Measurements from ENCODE around the gene PDZD8. TPM values are rescaled to one million over a fixed set of nuclear protein-coding genes. Genes with fewer than 3 reads are reported as not detected.

Gene PDZD8
- polyA plus RNA-seq, 1 experiment, result 13.6 TPM

GRCh38 chr10:117350909-117351308 lies 24.3 kb downstream of the PDZD8 start:
- no peaks in the 10 kb centered on the region for H3K36me3 ChIP-seq (ENCODE audit: control insufficient read depth, insufficient read depth, low read length)
- H3K27me3 ChIP-seq (ENCODE audit: control insufficient read depth, insufficient read depth, low read length), result no peaks in the 10 kb centered on the region
- ChIA-PET CTCF (interaction anchor here (1.0 to 3.7 kb wide), 2 partner anchors 10 to 134 kb away, joined by 5 to 11 read pairs; no protein-coding TSS in a partner anchor), POLR2A (no interaction called here)
- no peak overlapping the region for H3K4me3 ChIP-seq (ENCODE audit: low read depth, low read length)
- no peak for TF ChIP-seq CTCF (IDR thresholded peaks at IDR 0.05; ENCODE audit: insufficient read depth, low read depth, low read length)
- DNase-seq (ENCODE audit: low read depth), result no peak

- TF ChIP-seq CTCF (IDR thresholded peaks at IDR 0.05; ENCODE audit: insufficient read depth, low read depth, low read length), result no peak
- ChIA-PET CTCF (interaction anchor here (0.7 to 3.7 kb wide), 2 partner anchors 12 to 552 kb away, joined by 3 to 11 read pairs; no protein-coding TSS in a partner anchor), POLR2A (no interaction called here)
- no peak for DNase-seq (ENCODE audit: low read depth)
- Histone ChIP-seq H3K4me3 (ENCODE audit: low read depth, low read length) (no peak overlapping the region), H3K27me3 (ENCODE audit: control insufficient read depth, insufficient read depth, low read length) (no peaks in the 10 kb centered on the region), H3K36me3 (ENCODE audit: control insufficient read depth, insufficient read depth, low read length) (no peaks in the 10 kb centered on the region)
These were observed 27.0 kb downstream of the PDZD8 start for GRCh38 chr10:117348236-117348635.

GRCh38 chr10:117346574-117346973 lies 28.7 kb downstream of the PDZD8 start:
- DNase-seq (ENCODE audit: low read depth), result no peak
- POLR2A ChIA-PET, result no interaction called here
- Histone ChIP-seq H3K4me3 (ENCODE audit: low read depth, low read length) (no peak overlapping the region), H3K27me3 (ENCODE audit: control insufficient read depth, insufficient read depth, low read length) (no peaks in the 10 kb centered on the region), H3K36me3 (ENCODE audit: control insufficient read depth, insufficient read depth, low read length) (no peaks in the 10 kb centered on the region)
- CTCF ChIA-PET, result interaction anchor here (0.7 to 2.5 kb wide), 2 partner anchors 9 to 27 kb away, joined by 3 to 7 read pairs; no protein-coding TSS in a partner anchor
- TF ChIP-seq CTCF (IDR thresholded peaks at IDR 0.05; ENCODE audit: insufficient read depth, low read depth, low read length), result no peak

GRCh38 chr10:117345143-117345542 lies 30.1 kb downstream of the PDZD8 start:
- POLR2A ChIA-PET, result no interaction called here
- no peaks in the 10 kb centered on the region for H3K27me3 ChIP-seq (ENCODE audit: control insufficient read depth, insufficient read depth, low read length)
- TF ChIP-seq CTCF (IDR thresholded peaks at IDR 0.05; ENCODE audit: insufficient read depth, low read depth, low read length), result no peak

GRCh38 chr10:117342641-117343040 lies 32.6 kb downstream of the PDZD8 start:
- no peak for DNase-seq (ENCODE audit: low read depth)
- Histone ChIP-seq H3K27me3 (ENCODE audit: control insufficient read depth, insufficient read depth, low read length) (no peaks in the 10 kb centered on the region), H3K36me3 (ENCODE audit: control insufficient read depth, insufficient read depth, low read length) (no peaks in the 10 kb centered on the region), H3K4me3 (ENCODE audit: low read depth, low read length) (no peak overlapping the region)
- no peak for TF ChIP-seq CTCF (IDR thresholded peaks at IDR 0.05; ENCODE audit: insufficient read depth, low read depth, low read length)
- ChIA-PET CTCF (interaction anchor here (0.6 kb wide), 1 partner anchor 11 kb away, joined by 5 read pairs; no protein-coding TSS in a partner anchor), POLR2A (no interaction called here)

More at GRCh38 chr10:117345143-117345542, 30.1 kb downstream of the PDZD8 start:
- DNase-seq (ENCODE audit: low read depth), result no peak
- CTCF ChIA-PET, result interaction anchor here (0.9 to 2.5 kb wide), 3 partner anchors 24 to 128 kb away, joined by 3 to 7 read pairs (median 3); no protein-coding TSS in a partner anchor
- H3K36me3 ChIP-seq (ENCODE audit: control insufficient read depth, insufficient read depth, low read length), result no peaks in the 10 kb centered on the region
- H3K4me3 ChIP-seq (ENCODE audit: low read depth, low read length), result no peak overlapping the region
